HG03060 (cell line): ENCODE results near the gene JAZF1.

Experiments used
- ATAC-seq: cut with Tn5 transposase; IDR thresholded peaks from one replicate; pipeline ENCODE4 v1.9.1; 2021; ENCODE audit warnings: low read depth, moderate number of reproducible peaks; ENCODE audit not compliant: unreplicated experiment

Gene JAZF1

GRCh38 chr7:28192786-28193585 is 12.4 kb upstream of the JAZF1 start:
- no peak for ATAC-seq

GRCh38 chr7:28191751-28192150 is 11.2 kb upstream of the JAZF1 start:
- no peak for ATAC-seq

GRCh38 chr7:28191184-28191583 is 10.6 kb upstream of the JAZF1 start:
- no peak for ATAC-seq

GRCh38 chr7:28190077-28190710 is 9.6 kb upstream of the JAZF1 start:
- no peak for ATAC-seq

GRCh38 chr7:28187012-28187411 is 6.4 kb upstream of the JAZF1 start:
- ATAC-seq: no peak

GRCh38 chr7:28183627-28184026 is 3.0 kb upstream of the JAZF1 start:
- ATAC-seq: no peak

- no peak for ATAC-seq
These were observed 1.5 kb upstream of the JAZF1 start for GRCh38 chr7:28182071-28182471.

- ATAC-seq: no peak
These were observed 821 bp upstream of the JAZF1 start for GRCh38 chr7:28181416-28181815.

GRCh38 chr7:28180031-28180363 is 598 bp downstream of the JAZF1 start:
- no peak for ATAC-seq

GRCh38 chr7:28179120-28180030 is 1.2 kb downstream of the JAZF1 start:
- ATAC-seq: no peak

GRCh38 chr7:28178599-28178998 is 2.0 kb downstream of the JAZF1 start:
- no peak for ATAC-seq

- no peak for ATAC-seq
These were observed 2.8 kb downstream of the JAZF1 start for GRCh38 chr7:28177836-28178235.

GRCh38 chr7:28176645-28177044 is 4.0 kb downstream of the JAZF1 start:
- no peak for ATAC-seq

- no peak for ATAC-seq
These were observed 4.4 kb downstream of the JAZF1 start for GRCh38 chr7:28176174-28176573.

- no peak for ATAC-seq
These were observed 5.5 kb downstream of the JAZF1 start for GRCh38 chr7:28174901-28175661.

GRCh38 chr7:28174442-28174841 is 6.2 kb downstream of the JAZF1 start:
- ATAC-seq: no peak

- no peak for ATAC-seq
These were observed 7.1 kb downstream of the JAZF1 start for GRCh38 chr7:28173531-28173930.

GRCh38 chr7:28172958-28173357 is 7.6 kb downstream of the JAZF1 start:
- no peak for ATAC-seq

- ATAC-seq: no peak
These were observed 9.9 kb downstream of the JAZF1 start for GRCh38 chr7:28170701-28171100.

- ATAC-seq: no peak
These were observed 11.4 kb downstream of the JAZF1 start for GRCh38 chr7:28169230-28169629.
